ENCODE results near the gene PSMD12. TPM values are rescaled to one million over a fixed set of nuclear protein-coding genes. Genes with fewer than 3 reads are reported as not detected.

PSMD12 gene
- total RNA-seq, 1 experiment from 2014 or later = 93.1 TPM

DNA sequence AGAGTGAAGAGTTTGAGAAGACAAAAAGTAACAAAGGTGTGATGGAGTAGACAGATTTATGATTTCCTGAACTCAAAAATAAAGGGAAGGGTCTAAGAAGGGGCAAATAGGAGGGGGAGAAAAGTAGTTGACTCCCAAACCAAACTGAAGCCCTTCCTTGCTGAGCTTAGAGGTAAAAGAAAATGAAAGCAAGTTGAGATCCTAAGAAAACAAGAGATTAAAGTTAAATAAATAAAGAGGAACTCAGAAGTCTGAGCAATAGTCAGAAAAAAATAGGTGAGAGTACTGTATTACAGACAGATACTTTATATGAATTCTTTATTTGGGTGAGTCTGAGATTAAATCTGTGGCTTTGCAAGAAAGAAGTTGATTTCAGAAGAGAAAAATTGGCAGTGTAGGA is 3.3 kb upstream of the PSMD12 start:
- Mint-ChIP-seq H3K4me3 (ENCODE audit: unreplicated experiment) (no peak overlapping the region), H3K27me3 (ENCODE audit: insufficient read depth, unreplicated experiment) (no peaks in the 10 kb centered on the region), H3K9me3 (ENCODE audit: unreplicated experiment) (no peaks in the 10 kb centered on the region), H3K4me1 (ENCODE audit: insufficient read depth, unreplicated experiment) (peaks cover 19% of the 10 kb centered on the region), H3K27ac (ENCODE audit: low read depth, unreplicated experiment) (peak overlapping the region; percentile 28), H3K36me3 (ENCODE audit: insufficient read depth, unreplicated experiment) (no peaks in the 10 kb centered on the region)
- CTCF ChIA-PET = interaction anchor here (0.6 to 2.1 kb wide), 3 partner anchors 106 to 586 kb away, joined by 3 to 9 read pairs (median 4); no protein-coding TSS in a partner anchor
- TF ChIP-seq CTCF (IDR thresholded peaks at IDR 0.05; ENCODE audit: unreplicated experiment) = no peak
- POLR2A ChIA-PET = interaction anchor here (1.6 kb wide), 1 partner anchor 21 kb away, joined by 5 read pairs; no protein-coding TSS in a partner anchor
- no TSS peak for BruUV-seq (replicated peaks)
- intact Hi-C loops (cut with micrococcal nuclease) = loop anchor here (10.0 kb wide), 3 partner anchors 125 to 655 kb away; partner anchors contain the start of genes HELZ and NOL11
- no peak for DNase-seq (ENCODE audit: unreplicated experiment)

- Mint-ChIP-seq H3K4me1 (ENCODE audit: insufficient read depth, unreplicated experiment) (peaks cover 21% of the 10 kb centered on the region), H3K27me3 (ENCODE audit: insufficient read depth, unreplicated experiment) (no peaks in the 10 kb centered on the region), H3K4me3 (ENCODE audit: unreplicated experiment) (peak overlapping the region; percentile 90), H3K9me3 (ENCODE audit: unreplicated experiment) (no peaks in the 10 kb centered on the region), H3K27ac (ENCODE audit: low read depth, unreplicated experiment) (peak overlapping the region; percentile 74), H3K36me3 (ENCODE audit: insufficient read depth, unreplicated experiment) (peaks cover 29% of the 10 kb centered on the region)
- POLR2A ChIA-PET = interaction anchor here (1.0 to 4.6 kb wide), 14 partner anchors 9 to 355 kb away, joined by 3 to 54 read pairs (median 6); partner anchors contain the start of genes HELZ, NOL11 and PITPNC1
- TF ChIP-seq CTCF (IDR thresholded peaks at IDR 0.05; ENCODE audit: unreplicated experiment) = no peak
- CTCF ChIA-PET = interaction anchor here (0.6 to 5.3 kb wide), 6 partner anchors 11 to 1626 kb away, joined by 3 to 38 read pairs (median 4); partner anchors contain the start of gene PITPNC1
- intact Hi-C loops (cut with micrococcal nuclease) = loop anchor here (10.0 kb wide), 2 partner anchors 121 to 651 kb away; partner anchors contain the start of gene HELZ
- DNase-seq (ENCODE audit: unreplicated experiment) = peak; percentile 68
- no TSS peak for BruUV-seq (replicated peaks)
Observed at GRCh38 chr17:67365738-67366192, 612 bp downstream of the PSMD12 start.

GRCh38 chr17:67364847-67365737 is 1.3 kb downstream of the PSMD12 start:
- DNase-seq (ENCODE audit: unreplicated experiment) = peak; percentile 27
- intact Hi-C loops (cut with micrococcal nuclease) = loop anchor here (10.0 kb wide), 2 partner anchors 120 to 650 kb away; partner anchors contain the start of gene HELZ
- ChIA-PET CTCF (interaction anchor here (0.6 to 5.3 kb wide), 8 partner anchors 11 to 1625 kb away, joined by 3 to 38 read pairs (median 4); partner anchors contain the start of gene PITPNC1), POLR2A (interaction anchor here (0.7 to 4.6 kb wide), 24 partner anchors 8 to 361 kb away, joined by 3 to 54 read pairs (median 4); partner anchors contain the start of genes HELZ, NOL11 and PITPNC1)
- peak overlapping the region; percentile 90 for H3K4me3 Mint-ChIP-seq (ENCODE audit: unreplicated experiment)
- peak overlapping the region; percentile 74 for H3K27ac Mint-ChIP-seq (ENCODE audit: low read depth, unreplicated experiment)
- peaks cover 28% of the 10 kb centered on the region for H3K4me1 Mint-ChIP-seq (ENCODE audit: insufficient read depth, unreplicated experiment)
- no peak for TF ChIP-seq CTCF (IDR thresholded peaks at IDR 0.05; ENCODE audit: unreplicated experiment)
- BruUV-seq (replicated peaks) = no TSS peak
- no peaks in the 10 kb centered on the region for H3K27me3 Mint-ChIP-seq (ENCODE audit: insufficient read depth, unreplicated experiment)
- H3K36me3 Mint-ChIP-seq (ENCODE audit: insufficient read depth, unreplicated experiment) = peaks cover 36% of the 10 kb centered on the region
- H3K9me3 Mint-ChIP-seq (ENCODE audit: unreplicated experiment) = no peaks in the 10 kb centered on the region

- CTCF ChIA-PET = interaction anchor here (2.4 kb wide), 1 partner anchor 17 kb away, joined by 8 read pairs; no protein-coding TSS in a partner anchor
- peaks cover 24% of the 10 kb centered on the region for H3K4me1 Mint-ChIP-seq (ENCODE audit: insufficient read depth, unreplicated experiment)
- intact Hi-C loops (cut with micrococcal nuclease) = loop anchor here (10.0 kb wide), 2 partner anchors 117 to 647 kb away; partner anchors contain the start of gene HELZ
Observed at GRCh38 chr17:67362173-67362572, 4.2 kb downstream of the PSMD12 start.

More at GRCh38 chr17:67362173-67362572, 4.2 kb downstream of the PSMD12 start:
- no peak overlapping the region for H3K27ac Mint-ChIP-seq (ENCODE audit: low read depth, unreplicated experiment)
- H3K4me3 Mint-ChIP-seq (ENCODE audit: unreplicated experiment) = no peak overlapping the region
- POLR2A ChIA-PET = interaction anchor here (0.7 to 1.3 kb wide), 3 partner anchors 10 to 200 kb away, joined by 3 to 5 read pairs (median 3); no protein-coding TSS in a partner anchor
- DNase-seq (ENCODE audit: unreplicated experiment) = no peak
- no peak for TF ChIP-seq CTCF (IDR thresholded peaks at IDR 0.05; ENCODE audit: unreplicated experiment)
- H3K27me3 Mint-ChIP-seq (ENCODE audit: insufficient read depth, unreplicated experiment) = no peaks in the 10 kb centered on the region
- no peaks in the 10 kb centered on the region for H3K9me3 Mint-ChIP-seq (ENCODE audit: unreplicated experiment)
- peaks cover 52% of the 10 kb centered on the region for H3K36me3 Mint-ChIP-seq (ENCODE audit: insufficient read depth, unreplicated experiment)
- no TSS peak for BruUV-seq (replicated peaks)

Measured in MCF 10A (cell line).